SK-N-SH (cell line): ENCODE measurements around the gene UBE4B. TPM values are rescaled to one million over a fixed set of nuclear protein-coding genes. Genes with fewer than 3 reads are reported as not detected.

Experiments
- CTCF ChIA-PET: fragments of 300-600, 350-600 bp; formaldehyde crosslinking; extraction: SDS; loops from one replicate; lab custom pipeline; 2021; lab: Yijun Ruan, JAX
- POLR2A ChIA-PET: fragments of 350-600 bp; sonication (Branson Sonifier 250); formaldehyde crosslinking; extraction: SDS; loops from one replicate; lab custom pipeline; 2020; ENCODE audit warnings: antibody characterized with exemption, inconsistent platforms; lab: Yijun Ruan, JAX
- DNase-seq: peaks from one replicate; pipeline ENCODE4 v3.0.0; 2012
- H2AFZ ChIP-seq: fragments of 200-600 bp; sonication (generic); 2 replicates; pipeline ENCODE4 v1.8.1; 2016; ENCODE audit warnings: antibody characterized with exemption, mild to moderate bottlenecking, low read depth
- H3F3A ChIP-seq: fragments of 200-600 bp; sonication (generic); replicated peaks from 2 replicates; pipeline ENCODE3; 2016; ENCODE audit warnings: antibody characterized with exemption, mild to moderate bottlenecking; ENCODE audit not compliant: insufficient read depth
- H3K27ac ChIP-seq, 2 experiments: fragments of 200-500 bp in 1 of 2; fragments of 200-600 bp in 1 of 2; sonication (Bioruptor generic) in 1 of 2; sonication (generic), shearing (Covaris generic) in 1 of 2; 2 replicates each; pipeline versions ENCODE4 v1.5.1 to v1.6.1; 2014 to 2016; ENCODE audit warnings: low read depth in 2 of 2, inconsistent platforms in 1 of 2, low read length in 1 of 2, mild to moderate bottlenecking in 1 of 2, mixed read lengths in 1 of 2
- H3K27me3 ChIP-seq: fragments of 200-600 bp; sonication (generic), shearing (Covaris generic); 2 replicates; pipeline ENCODE4 v1.6.1; 2016; ENCODE audit warnings: mixed run types; ENCODE audit not compliant: insufficient read depth
- H3K36me3 ChIP-seq, 2 experiments: fragments of 200-500 bp in 1 of 2; fragments of 200-600 bp in 1 of 2; sonication (Bioruptor generic) in 1 of 2; sonication (generic) in 1 of 2; replicated peaks in 1 of 2; 2 replicates each; pipeline versions ENCODE3 to v1.5.1; 2014 to 2016; ENCODE audit warnings: low read length in 1 of 2, mild to moderate bottlenecking in 1 of 2; ENCODE audit not compliant: insufficient read depth in 2 of 2, control insufficient read depth in 1 of 2
- H3K4me1 ChIP-seq, 2 experiments: fragments of 200-500 bp in 1 of 2; fragments of 200-600 bp in 1 of 2; sonication (Bioruptor generic) in 1 of 2; sonication (generic), shearing (Covaris generic) in 1 of 2; 2 replicates each; pipeline versions ENCODE4 v1.5.1 to v1.6.1; 2014 to 2016; ENCODE audit warnings: low read depth in 1 of 2, low read length in 1 of 2, mixed run types in 1 of 2; ENCODE audit not compliant: insufficient read depth in 2 of 2, control insufficient read depth in 1 of 2
- H3K4me2 ChIP-seq: fragments of 200-600 bp; sonication (generic), shearing (Covaris generic); 2 replicates; pipeline ENCODE4 v1.6.1; 2017; ENCODE audit warnings: mixed run types
- H3K4me3 ChIP-seq, 2 experiments: fragments of 200-500 bp in 1 of 2; fragments of 200-600 bp in 1 of 2; sonication (Bioruptor generic) in 1 of 2; sonication (generic), shearing (Covaris generic) in 1 of 2; 2 replicates each; pipeline versions ENCODE4 v1.5.1 to v1.8.1; 2014 to 2016; ENCODE audit warnings: low read depth in 2 of 2, inconsistent platforms in 1 of 2, low read length in 1 of 2, mild to moderate bottlenecking in 1 of 2, mixed read lengths in 1 of 2, moderate library complexity in 1 of 2
- H3K79me2 ChIP-seq: fragments of 200-600 bp; sonication (generic); 2 replicates; pipeline ENCODE4 v1.8.1; 2017; ENCODE audit warnings: mild to moderate bottlenecking; ENCODE audit not compliant: insufficient read depth
- H3K9ac ChIP-seq: fragments of 200-600 bp; sonication (generic); 2 replicates; pipeline ENCODE4 v1.6.1; 2017; ENCODE audit warnings: mixed run types
- H3K9me2 ChIP-seq: fragments of 200-600 bp; sonication (generic); 2 replicates; pipeline ENCODE4 v1.6.1; 2017; ENCODE audit warnings: mixed run types
- H3K9me3 ChIP-seq: fragments of 200-600 bp; sonication (generic); 2 replicates; pipeline ENCODE4 v1.6.1; 2017; ENCODE audit warnings: mixed run types, mild to moderate bottlenecking, moderate library complexity
- H4K20me1 ChIP-seq: fragments of 200-600 bp; sonication (generic); 2 replicates; pipeline ENCODE4 v1.6.1; 2017; ENCODE audit warnings: mild to moderate bottlenecking, mixed run types; ENCODE audit not compliant: insufficient read depth
- CHD2 ChIP-seq: fragments of 150-350 bp; IDR thresholded peaks from 2 replicates; pipeline ENCODE4 v1.6.1; 2018; ENCODE audit warnings: low read length; ENCODE audit not compliant: partially characterized antibody
- EP300 ChIP-seq, 2 experiments: IDR thresholded peaks; 2 replicates each; pipeline versions ENCODE4 v1.4.0 to v1.6.1; 2012; ENCODE audit warnings: borderline replicate concordance in 1 of 2, low read depth in 1 of 2, low read length in 1 of 2
- FOXM1 ChIP-seq: IDR thresholded peaks from 2 replicates; pipeline ENCODE4 v1.4.0; 2012; ENCODE audit warnings: low read depth, mild to moderate bottlenecking
- GABPA ChIP-seq: IDR thresholded peaks from 2 replicates; pipeline ENCODE4 v1.4.0; 2012; ENCODE audit warnings: low read depth, mild to moderate bottlenecking
- GATA2 ChIP-seq: sonication (generic); formaldehyde crosslinking; IDR thresholded peaks from 2 replicates; pipeline ENCODE4 v1.5.0; 2020; ENCODE audit warnings: mild to moderate bottlenecking, missing genetic modification reagents
- NFIC ChIP-seq: IDR thresholded peaks from 2 replicates; pipeline ENCODE4 v1.4.0; 2012; ENCODE audit warnings: borderline replicate concordance
- POLR2AphosphoS5 ChIP-seq: IDR thresholded peaks from 2 replicates; pipeline ENCODE4 v1.6.1; 2012; ENCODE audit warnings: low read depth, low read length
- RXRA ChIP-seq: IDR thresholded peaks from 2 replicates; pipeline ENCODE4 v1.4.0; 2012; ENCODE audit warnings: low read depth, mild to moderate bottlenecking, borderline replicate concordance
- SMC3 ChIP-seq: IDR thresholded peaks from 2 replicates; pipeline ENCODE4 v1.6.1; 2012; ENCODE audit warnings: low read depth, low read length, improper control_type of control experiment
- TEAD4 ChIP-seq: IDR thresholded peaks from 2 replicates; pipeline ENCODE4 v1.4.0; 2012; ENCODE audit warnings: mild to moderate bottlenecking, borderline replicate concordance; ENCODE audit not compliant: insufficient read depth
- whole genome bisulfite sequencing: methylation state at CpG from one replicate; pipeline ENCODE4 v1.1.6; 2017; ENCODE audit warnings: low lambda C conversion rate; 5-methylcytosine and 5-hydroxymethylcytosine counted together
- polyA plus RNA-seq, 3 experiments: library from polyadenylated mRNA; depleted of rRNA; stranded (reverse); fragments of >200 nt; gene quantifications; 2 replicates each; pipeline ENCODE4 v1.2.3, GENCODE V29; 2012
- TF ChIP-seq, protein P1 (sequence below): IDR thresholded peaks from 2 replicates; pipeline ENCODE4 v1.4.0; 2012; ENCODE audit warnings: low read depth
- TF ChIP-seq, protein P2 (sequence below): fragments of 200-600 bp; sonication (generic); IDR thresholded peaks from 2 replicates; pipeline ENCODE4 v1.6.1; 2017; ENCODE audit warnings: antibody characterized with exemption, mild to moderate bottlenecking, moderate library complexity
- TF ChIP-seq, protein P3 (sequence below): IDR thresholded peaks from 2 replicates; pipeline ENCODE4 v1.4.0; 2012; ENCODE audit warnings: low read depth, borderline replicate concordance

The UBE4B gene
- polyA plus RNA-seq, 1 of the 3 experiments (the other 2 are of a cell fraction), result 19.1 TPM

DNA sequence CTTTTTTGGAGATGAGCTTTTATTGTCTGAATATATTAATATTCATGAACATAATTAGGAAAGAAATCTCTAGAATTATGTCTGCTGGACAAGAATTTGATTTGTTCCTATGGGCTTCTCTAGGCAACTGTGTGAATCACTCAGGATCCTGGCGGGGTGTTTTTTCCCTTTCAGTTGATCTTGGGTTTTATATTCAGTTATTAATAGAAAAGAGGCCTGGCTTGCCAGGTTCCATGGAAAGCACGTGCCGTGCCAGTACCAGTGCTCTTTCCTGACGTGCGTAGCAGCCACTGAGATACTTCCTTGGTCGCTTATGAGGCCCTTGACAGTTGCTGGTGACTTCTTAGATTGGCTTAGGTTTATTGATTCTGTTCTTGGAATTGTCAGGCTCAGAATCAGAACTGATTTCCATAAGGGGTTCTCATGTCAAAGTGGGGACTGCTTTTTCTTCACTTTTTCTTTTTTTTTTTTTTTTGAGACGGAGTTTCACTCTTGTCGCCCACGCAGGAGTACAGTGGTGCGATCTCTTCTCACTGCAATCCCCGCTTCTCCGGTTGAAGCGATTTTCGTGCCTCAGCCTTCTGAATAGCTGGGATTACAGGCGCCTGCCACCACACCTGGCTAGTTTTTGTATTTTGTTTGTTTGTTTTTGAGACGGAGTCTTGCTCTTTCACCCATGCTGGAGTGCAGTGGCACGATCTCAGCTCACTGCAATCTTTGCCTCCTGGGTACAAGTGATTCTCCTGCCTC lies 129.0 kb downstream of the UBE4B start:
- H2AFZ ChIP-seq, result no peak overlapping the region
- no peaks in the 10 kb centered on the region for H4K20me1 ChIP-seq
- no peaks in the 10 kb centered on the region for H3K79me2 ChIP-seq
- peak overlapping the region in 1 of 2 experiments; percentile 7; a peak in 1 of 4 replicates for H3K27ac ChIP-seq
- H3K4me2 ChIP-seq, result no peak overlapping the region
- DNase-seq, result no peak
- no peak overlapping the region for H3K9ac ChIP-seq
- no peaks in the 10 kb centered on the region for H3K9me3 ChIP-seq
- no peaks in the 10 kb centered on the region for H3K9me2 ChIP-seq
- no peaks in the 10 kb centered on the region for H3K4me1 ChIP-seq
- POLR2A ChIA-PET, result no interaction called here
- WGBS, result 92% methylated on average over 17 of the region's 17 CpGs
- peaks cover 18 to 23% of the 10 kb centered on the region in 2 experiments for H3K36me3 ChIP-seq
- no peak overlapping the region for H3K4me3 ChIP-seq
- CTCF ChIA-PET, result interaction anchor here (1.0 to 1.3 kb wide), 3 partner anchors 9 to 48 kb away, joined by 3 to 5 read pairs (median 4); partner anchors contain the start of gene KIF1B
- TF ChIP-seq FOXM1 (no peak), CHD2 (no peak), GABPA (no peak), EP300 (IDR thresholded peaks at IDR 0.05; ENCODE audit: borderline replicate concordance in 1 of 2, low read depth in 1 of 2, low read length in 1 of 2) (no peak), SMC3 (no peak)
- TF ChIP-seq, protein P1, sequence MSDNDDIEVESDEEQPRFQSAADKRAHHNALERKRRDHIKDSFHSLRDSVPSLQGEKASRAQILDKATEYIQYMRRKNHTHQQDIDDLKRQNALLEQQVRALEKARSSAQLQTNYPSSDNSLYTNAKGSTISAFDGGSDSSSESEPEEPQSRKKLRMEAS, result no peak
- TF ChIP-seq, protein P2, sequence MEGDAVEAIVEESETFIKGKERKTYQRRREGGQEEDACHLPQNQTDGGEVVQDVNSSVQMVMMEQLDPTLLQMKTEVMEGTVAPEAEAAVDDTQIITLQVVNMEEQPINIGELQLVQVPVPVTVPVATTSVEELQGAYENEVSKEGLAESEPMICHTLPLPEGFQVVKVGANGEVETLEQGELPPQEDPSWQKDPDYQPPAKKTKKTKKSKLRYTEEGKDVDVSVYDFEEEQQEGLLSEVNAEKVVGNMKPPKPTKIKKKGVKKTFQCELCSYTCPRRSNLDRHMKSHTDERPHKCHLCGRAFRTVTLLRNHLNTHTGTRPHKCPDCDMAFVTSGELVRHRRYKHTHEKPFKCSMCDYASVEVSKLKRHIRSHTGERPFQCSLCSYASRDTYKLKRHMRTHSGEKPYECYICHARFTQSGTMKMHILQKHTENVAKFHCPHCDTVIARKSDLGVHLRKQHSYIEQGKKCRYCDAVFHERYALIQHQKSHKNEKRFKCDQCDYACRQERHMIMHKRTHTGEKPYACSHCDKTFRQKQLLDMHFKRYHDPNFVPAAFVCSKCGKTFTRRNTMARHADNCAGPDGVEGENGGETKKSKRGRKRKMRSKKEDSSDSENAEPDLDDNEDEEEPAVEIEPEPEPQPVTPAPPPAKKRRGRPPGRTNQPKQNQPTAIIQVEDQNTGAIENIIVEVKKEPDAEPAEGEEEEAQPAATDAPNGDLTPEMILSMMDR, result no peak
- peaks cover 5% of the 10 kb centered on the region for H3F3A ChIP-seq
- H3K27me3 ChIP-seq, result no peaks in the 10 kb centered on the region

DNA sequence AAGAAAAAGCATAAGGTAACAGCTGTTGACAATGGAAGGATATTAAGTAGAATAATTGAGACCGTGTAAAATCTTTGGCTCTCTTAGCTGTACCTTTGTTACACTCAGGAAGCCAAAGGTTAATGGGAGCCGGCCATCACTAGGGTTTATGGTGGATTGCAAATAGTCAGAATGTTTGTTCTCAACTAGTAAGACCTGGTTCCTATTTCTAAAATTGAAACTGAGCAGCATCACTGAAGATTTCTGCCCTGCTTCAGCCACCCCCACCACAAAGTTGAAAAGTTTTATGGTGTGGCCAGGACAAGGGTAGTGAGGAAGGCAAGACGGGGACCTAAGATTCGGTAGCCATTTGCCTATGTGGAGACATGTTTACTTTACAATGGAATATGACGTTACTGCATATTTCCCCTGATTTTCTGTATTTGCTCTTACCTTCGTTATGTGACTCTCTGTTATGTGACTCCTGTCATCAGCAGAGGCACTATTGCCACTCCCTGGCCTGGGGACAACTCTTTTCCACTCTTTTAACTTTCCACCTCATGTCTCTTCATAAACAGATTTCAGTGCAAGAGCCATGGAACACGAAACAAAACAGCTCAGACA lies 136.3 kb downstream of the UBE4B start:
- H3K4me1 ChIP-seq, result no peaks in the 10 kb centered on the region
- no peak for TF ChIP-seq GATA2 (CRISPR knock-in tag)
- no peak for TF ChIP-seq RXRA
- TF ChIP-seq TEAD4, result no peak
- TF ChIP-seq NFIC, result no peak
- TF ChIP-seq, protein P3, sequence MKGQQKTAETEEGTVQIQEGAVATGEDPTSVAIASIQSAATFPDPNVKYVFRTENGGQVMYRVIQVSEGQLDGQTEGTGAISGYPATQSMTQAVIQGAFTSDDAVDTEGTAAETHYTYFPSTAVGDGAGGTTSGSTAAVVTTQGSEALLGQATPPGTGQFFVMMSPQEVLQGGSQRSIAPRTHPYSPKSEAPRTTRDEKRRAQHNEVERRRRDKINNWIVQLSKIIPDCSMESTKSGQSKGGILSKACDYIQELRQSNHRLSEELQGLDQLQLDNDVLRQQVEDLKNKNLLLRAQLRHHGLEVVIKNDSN, result no peak
- no peak for TF ChIP-seq POLR2AphosphoS5
- H3K4me2 ChIP-seq, result no peak overlapping the region
- H3F3A ChIP-seq, result no peaks in the 10 kb centered on the region
- H3K79me2 ChIP-seq, result no peaks in the 10 kb centered on the region
- H3K9ac ChIP-seq, result no peak overlapping the region
- H2AFZ ChIP-seq, result no peak overlapping the region
- H3K27ac ChIP-seq, result no peak overlapping the region
- no peaks in the 10 kb centered on the region for H3K9me2 ChIP-seq
- CTCF ChIA-PET, result interaction anchor here (1.2 kb wide), 1 partner anchor 218 kb away, joined by 3 read pairs; no protein-coding TSS in a partner anchor
- WGBS, result 97% methylated on average over 7 of the region's 7 CpGs
- no peaks in the 10 kb centered on the region for H3K27me3 ChIP-seq
- H3K4me3 ChIP-seq, result no peak overlapping the region
- H3K36me3 ChIP-seq, result peaks cover 29 to 42% of the 10 kb centered on the region in 2 experiments
- no peak for DNase-seq
- H3K9me3 ChIP-seq, result no peaks in the 10 kb centered on the region
- POLR2A ChIA-PET, result no interaction called here
- no peaks in the 10 kb centered on the region for H4K20me1 ChIP-seq
